Fibroblast of skin of right biceps (primary cell): ENCODE results near the gene EXOC6B.

Experiments
- DNase-seq: peaks from one replicate; pipeline ENCODE4 v3.0.0-alpha.2; 2013

Gene EXOC6B

DNA sequence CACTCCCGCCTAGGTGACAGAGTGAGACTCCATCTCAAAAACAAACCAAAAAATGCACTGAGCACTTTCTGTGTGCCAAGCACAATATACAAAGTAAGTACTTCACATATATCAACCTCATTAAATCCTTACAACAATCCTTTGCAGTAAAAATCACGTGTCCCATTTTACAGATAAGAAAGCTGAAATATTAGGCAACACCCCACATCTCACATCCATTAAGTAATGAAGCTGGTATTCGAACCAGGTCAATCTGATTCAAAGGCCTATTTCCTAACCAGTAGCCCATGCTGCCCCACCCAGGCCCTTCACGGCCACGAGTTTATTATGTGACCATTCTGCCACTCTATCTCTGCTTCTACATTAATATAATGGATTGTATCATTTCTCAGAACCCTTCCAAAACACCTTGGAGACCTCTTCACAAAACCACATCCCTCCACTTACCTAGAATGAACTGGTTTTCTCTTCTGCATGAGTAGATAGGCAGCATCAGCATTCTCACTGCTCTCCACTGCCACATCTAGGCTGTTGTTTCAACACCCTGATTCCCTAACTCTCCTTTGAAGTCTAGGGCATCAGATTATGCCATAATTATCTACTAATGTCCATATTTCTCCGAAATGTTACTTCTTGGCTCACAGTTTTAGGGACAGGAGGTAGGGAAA is 3.1 kb upstream of the EXOC6B start:
- no peak for DNase-seq

DNA sequence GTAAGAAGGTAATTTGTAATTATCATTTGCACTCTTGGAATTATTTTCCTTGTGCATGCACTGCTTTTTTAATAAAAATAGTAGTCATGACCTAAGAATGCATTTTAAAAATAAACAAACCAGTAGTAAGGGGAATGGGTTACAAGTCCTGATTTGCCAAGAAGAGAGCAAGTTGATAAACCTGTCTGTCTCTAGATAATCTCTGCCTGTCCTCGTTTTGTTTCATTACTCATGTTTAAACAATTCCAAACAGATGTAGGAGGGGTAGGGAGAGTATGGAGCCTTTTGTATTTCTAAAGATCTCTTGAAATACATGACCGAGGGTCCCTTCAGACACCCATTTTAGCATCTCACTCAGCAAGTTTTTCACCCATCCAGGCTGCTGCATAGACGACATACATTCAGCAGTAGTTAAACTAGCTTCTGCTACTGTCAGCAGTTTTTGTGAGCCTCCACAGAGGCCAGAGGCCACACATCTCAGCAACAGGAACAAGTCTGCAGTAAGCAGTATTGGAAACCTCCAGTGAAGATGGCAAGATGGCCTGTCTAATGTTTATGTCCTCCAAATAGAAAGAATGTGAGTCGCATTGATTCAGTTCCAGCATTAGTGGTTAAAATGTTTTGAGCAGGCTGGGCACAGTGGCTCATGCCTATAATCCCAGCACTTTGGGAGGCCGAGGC is 2.3 kb upstream of the EXOC6B start:
- peak; percentile 64 for DNase-seq

DNA sequence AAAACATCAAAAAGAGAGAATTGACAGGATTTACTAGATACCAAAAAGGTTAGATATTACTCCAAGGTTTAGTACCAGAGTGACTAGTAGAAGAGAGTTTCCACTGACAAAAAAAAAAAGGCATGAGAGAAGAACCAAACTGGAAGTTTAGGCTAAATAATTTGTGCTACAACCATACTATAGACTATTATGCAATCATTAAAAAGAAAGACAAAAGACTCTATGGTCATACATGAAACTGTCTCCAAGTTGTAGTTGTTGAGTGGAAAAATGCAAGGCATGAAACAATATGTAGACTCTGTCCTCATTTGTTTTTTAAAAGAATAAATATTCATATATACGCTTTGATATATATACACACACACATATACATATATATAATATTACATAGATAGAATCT is 1.7 kb upstream of the EXOC6B start:
- no peak for DNase-seq

DNA sequence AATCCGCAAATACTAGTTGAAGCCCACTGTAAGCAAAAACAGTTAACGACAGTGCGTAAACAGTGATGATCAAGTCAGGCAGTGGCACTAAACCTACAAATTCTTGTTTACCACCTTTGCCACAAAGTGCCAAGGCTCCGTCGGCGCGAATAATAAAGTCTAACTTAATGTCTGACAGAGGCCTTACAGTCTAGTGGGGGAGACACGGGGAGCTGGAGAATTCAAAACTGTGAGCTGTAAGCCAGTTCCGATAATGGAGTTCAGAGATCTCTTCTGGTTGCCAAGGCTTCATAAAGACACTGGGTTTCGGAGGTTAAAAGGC is 284 bp upstream of the EXOC6B start:
- no peak for DNase-seq

DNA sequence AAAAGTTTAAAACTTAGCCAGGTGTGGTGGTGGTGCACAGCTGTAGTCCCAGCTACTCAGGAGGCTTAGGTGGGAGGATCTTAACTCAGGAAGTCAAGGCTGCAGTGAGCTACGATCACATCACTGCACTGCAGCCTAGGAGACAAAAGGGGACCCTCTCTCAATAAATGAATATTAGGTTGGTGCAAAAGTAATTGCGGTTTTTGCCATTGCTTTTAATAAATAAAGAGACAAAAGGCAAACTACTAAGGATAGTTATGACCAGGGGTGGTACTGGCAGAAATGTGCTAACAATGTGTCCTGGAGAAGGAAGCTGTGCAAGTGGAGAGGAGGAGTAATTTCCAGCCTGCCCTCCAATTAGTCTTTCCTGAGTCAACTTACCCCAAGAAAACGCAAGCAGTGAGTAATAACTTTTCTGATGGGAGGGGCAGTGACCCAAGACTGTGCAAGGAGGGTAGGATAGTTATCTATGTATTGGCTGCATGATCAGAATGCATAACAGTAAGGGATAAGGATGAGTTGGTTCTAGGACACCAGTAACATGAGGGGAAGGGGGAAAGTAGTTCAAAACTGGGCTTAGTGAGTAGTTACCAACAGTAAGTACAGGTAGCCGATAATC is 1.5 kb downstream of the EXOC6B start:
- DNase-seq, result peak; percentile 66

DNA sequence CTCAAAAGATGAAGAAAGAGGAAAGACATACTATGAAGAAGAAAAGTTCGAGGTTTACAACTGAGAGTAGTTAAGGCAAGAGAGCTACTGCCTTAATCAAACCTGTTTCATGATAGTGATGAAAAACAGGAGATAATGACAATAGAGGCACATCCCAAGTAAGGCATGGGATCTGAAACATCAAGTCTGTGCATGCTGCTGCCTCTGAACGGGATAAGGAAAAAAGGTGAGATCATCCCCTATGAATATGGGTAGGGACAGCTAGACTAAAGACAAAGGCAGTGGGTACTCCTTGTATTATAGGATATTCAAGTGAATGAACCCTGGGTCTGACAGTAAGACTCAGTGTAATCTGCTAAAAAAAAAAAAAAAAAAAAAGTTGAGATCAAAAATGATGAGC is 3.0 kb downstream of the EXOC6B start:
- no peak for DNase-seq

DNA sequence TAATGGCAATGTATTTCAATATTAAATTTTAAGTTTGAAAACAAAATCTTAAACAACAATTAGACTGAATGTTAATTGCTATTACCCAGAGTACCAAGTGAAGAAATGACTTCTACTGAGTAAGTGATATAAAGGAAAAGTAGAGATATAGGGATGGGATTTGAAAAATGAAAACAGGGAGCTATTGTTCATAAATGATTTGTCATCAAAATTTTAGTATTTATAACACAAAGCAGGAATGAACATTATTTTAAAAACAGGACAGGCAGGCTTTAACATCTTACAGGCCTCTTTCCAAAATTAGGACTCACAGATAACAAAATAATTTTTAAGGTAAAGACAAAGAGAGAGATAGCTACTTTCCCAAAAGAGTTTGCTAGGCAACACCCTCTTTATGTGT is 3.9 kb downstream of the EXOC6B start:
- DNase-seq, result no peak

DNA sequence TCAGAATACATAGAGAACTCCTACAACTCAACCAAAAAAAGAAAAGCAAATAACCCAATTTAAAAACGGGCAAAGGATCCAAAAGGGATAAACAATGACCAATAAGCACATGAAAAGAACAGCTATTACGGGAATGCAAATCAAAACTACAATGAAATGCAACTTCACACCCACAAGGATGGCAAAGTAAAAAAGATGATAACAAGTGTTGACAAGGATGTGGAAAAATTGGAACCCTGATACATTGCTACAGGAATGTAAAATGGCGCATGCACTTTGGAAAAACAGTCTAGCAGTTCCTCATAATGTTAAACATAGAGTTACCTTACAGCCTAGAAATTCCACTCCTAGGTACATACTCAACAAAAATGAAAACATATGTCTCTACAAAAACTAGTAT is 4.7 kb downstream of the EXOC6B start:
- no peak for DNase-seq

DNA sequence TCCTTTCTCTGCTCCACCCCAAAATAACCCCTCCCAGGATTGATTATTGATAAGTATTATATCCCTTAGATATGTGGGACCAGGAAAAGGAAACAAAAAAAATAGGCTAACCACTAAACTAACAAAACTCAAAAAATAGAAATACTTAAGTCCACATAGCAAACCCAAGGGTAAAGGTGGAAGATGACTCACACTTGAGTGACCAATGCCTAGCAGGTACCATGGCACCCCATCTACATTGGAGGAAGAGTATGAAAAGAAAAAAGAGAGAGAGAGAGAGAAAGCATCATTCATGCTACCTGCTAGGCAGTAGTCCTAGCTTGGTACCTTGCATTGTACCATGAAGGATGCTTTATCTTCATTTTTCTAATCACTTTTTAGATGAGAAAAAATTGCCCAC is 6.3 kb downstream of the EXOC6B start:
- no peak for DNase-seq

DNA sequence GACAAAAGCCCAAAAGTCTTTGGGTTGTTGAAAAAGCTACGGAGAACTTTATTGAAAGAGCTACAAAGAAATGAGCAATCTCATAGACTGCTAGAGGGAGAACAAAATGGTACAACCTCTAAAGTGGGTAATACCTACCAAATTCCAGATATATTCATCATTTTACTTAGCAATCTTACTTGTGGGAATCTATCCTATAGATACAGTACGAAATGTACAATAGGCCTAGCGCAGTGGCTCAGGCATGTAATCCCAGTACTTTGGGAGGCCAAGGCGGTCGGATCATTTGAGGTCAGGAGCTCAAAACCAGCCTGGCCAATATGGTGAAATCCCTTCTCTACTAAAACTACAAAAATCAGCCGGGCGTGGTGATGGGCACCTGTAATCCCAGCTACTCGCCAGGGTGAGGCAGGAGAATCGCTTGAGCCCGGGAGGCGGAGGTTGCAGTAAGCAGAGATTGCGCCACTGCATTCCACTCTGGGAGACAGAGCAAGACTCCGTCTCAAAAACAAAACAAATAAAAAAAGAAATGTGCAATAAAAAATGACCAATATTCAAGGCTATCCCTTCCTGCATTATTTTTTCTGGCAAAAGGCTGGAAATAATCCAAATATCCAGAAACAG is 10.1 kb downstream of the EXOC6B start:
- DNase-seq, result no peak

DNA sequence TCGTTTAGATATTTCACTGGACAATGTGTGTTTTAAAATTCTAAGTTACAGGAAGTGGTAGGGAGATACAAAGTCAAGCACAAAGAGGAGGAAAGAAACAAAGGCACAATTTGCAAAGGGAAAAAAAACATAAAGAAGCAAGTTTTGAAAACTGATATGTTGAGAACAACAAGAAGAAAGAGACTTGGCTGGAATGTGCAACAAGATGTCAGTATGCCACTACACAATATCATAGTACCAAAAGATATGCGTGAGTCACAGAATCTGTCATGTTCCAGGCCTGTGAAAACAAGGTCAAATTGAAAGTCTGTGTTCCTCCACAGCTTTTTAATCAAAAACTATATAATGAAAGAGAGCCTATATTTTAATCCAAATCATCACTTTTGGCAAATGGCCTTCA is 12.0 kb downstream of the EXOC6B start:
- peak; percentile 40 for DNase-seq

DNA sequence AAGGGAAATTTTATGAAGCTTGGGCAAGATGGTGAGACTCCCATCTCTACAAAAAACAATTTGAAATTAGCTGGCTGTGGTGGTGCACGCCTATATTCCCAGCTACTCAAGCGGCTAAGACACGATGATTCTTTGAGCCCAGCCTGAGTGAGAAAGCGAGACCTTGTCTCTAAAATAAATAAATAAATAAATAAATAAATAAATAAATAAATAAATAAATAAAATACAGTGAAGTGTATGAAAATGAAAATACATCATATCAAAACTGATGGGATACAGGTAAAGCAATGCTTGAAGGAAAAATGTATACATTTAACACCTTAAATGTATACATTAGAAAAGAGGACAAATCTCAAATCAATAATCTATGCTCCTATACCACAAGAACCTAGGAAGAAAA is 15.7 kb downstream of the EXOC6B start:
- DNase-seq, result no peak

DNA sequence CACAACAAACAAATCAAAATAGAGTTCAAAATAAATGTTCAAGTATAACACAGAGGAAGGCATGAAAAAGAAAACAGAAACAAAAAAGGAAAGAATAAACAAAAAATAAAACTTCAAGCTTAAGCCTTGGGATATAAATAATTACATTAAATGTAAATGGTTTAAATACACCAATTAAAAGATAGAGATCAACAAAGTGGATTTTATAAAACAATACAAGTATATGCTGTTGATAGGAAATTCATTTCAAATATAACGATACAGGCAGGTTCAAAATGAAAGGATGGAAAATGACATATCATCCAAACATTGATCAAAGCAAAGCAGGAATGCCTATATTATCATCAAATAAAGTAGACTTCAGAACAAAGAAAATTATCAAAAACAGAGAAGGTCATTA is 16.7 kb downstream of the EXOC6B start:
- no peak for DNase-seq

DNA sequence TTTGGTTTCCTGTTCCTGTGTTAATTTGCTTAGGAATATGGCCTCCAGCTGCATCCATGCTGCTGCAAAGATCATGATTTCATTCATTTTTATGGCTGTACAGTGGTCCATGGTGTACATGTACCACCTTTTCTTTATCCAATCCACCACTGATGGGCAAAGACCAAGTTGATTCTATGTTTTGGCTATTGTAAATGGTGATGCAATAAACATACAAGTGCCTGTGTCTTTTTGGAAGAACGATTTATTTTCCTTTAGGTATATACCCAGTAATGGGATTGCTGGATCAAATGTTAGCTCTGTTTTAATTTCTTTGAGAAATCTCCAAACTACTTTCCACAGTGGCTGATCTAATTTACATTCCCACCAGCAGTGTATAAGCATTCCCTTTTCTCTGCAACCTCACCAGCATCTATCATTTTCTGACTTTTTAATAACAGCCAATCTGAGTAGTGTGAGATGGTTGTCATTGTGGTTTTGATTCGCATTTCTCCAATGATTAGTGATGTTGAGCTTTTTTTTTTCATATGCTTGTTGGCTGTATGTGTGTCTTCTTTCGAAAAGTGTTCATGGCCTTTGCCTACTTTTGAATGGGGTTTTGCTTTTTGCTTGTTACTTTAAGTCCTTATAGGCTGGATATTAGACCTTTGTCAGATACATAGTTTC is 19.4 kb downstream of the EXOC6B start:
- DNase-seq, result peak; percentile 50

DNA sequence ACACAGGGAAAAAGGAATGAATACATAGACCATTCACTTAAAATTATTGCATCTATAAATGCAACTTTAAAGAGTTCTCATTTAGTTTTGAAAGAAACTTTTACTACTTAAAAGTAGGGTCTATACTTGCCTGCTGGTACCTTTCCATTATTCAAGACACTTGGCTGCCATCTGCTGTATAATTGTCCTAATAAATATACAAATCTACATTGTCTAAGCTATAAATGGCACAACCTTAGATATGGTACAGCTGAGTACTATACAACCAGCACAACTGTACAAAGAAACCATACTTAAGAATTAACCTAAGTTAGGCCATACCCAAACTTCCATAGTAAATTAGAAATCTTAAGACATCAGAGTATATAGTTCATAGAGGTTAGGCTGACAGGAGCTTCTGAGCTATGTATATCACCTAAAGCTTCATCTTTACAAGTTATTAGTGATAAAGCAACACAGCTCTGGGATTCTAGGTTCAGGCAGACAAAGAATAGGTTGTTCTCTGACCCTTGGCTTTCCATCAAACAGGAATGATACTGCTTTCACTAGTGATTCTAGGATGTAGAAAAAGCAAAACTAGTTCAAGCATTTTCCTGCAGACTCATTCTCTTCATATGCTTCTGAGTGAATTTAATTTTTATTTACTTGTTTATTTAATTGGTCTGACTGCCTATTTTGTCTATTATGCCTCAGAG is 22.1 kb downstream of the EXOC6B start:
- no peak for DNase-seq

DNA sequence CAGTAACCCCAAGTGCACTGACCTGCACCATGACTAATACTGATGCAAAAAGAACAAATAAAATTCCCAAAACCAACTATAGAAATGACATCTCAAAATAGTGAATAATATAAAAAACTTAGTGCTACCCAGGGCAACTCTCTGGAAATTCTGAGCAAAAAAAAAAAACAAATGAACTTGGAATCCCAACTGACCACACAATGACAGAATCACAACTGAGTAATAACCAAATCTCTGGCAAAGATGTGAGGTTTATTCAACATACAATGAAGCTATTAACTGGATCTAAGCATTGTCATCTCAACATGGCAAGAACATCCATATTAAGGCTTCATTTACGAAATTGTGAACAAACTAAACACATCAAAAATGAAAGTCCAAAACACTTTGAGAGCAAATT is 22.7 kb downstream of the EXOC6B start:
- DNase-seq, result peak; percentile 38

DNA sequence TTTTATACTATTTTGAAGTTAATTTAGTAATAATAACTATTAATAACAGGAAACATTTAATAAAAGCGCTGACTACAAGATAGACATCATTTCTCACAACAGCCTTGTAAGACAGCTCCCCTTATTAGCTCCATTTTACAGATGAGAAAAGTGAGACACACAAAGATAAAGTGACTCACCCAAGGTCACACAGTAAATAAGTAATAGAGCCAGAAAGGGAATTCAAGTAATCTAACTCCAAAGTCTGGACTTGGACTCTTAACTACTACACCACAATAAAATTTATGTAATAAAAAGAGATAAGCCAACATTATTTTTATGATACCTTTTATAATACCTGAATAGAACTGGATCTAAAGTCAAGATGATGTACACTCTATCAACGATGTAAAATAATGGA is 25.3 kb downstream of the EXOC6B start:
- DNase-seq, result no peak

DNA sequence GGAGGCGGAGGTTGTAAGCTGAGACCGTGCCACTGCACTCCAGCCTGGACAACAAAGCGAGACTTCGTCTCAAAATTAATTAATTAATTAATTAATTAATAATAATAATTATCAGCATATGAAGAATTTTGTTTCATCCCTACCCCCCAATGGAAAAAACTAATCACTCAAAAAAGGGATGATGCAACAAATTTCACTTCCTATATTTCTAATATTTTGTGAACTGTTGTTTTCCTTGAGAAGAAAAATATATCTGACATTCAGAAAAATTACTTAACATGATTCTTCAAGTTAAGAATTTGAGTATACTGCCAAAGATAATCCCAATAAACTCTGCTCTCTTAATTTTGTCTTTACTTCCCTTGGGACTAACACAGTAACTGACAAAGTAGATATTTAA is 28.1 kb downstream of the EXOC6B start:
- no peak for DNase-seq

DNA sequence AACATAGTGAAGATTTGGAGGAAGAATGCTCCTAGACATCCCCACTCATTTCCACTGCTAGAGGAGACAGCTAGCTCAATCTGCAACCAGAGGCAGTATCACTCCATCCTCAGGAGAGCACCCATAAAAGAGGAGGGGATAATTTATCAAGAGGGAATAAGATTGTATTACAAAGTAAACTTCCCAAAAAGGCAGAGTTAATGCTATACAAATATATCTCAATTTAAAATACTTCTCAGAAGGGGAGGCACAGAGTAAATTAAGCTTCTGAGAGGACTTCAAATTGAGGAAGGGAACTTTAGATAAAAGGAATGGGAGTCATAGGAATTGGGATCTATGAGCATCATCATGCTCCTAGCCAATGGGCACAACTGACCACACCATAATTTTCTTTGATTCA is 29.1 kb downstream of the EXOC6B start:
- no peak for DNase-seq

DNA sequence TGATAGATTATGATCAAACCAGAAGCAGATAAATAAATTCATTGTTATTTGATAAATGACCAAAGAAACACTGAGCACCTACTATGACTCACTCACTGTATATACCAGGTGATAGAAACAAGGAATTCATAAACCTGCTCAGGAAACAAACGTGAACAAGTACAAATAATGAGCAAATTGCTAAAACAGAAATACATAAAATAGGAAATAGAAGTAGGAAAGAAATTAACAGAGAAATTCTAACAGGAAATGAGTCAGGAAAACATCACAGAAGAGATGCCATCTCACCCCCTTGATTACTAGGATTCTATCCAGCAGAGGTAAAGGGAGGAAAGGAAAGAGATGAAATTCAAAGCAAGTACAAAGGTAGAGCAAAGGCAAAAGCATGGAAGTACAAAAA is 31.3 kb downstream of the EXOC6B start:
- no peak for DNase-seq

DNA sequence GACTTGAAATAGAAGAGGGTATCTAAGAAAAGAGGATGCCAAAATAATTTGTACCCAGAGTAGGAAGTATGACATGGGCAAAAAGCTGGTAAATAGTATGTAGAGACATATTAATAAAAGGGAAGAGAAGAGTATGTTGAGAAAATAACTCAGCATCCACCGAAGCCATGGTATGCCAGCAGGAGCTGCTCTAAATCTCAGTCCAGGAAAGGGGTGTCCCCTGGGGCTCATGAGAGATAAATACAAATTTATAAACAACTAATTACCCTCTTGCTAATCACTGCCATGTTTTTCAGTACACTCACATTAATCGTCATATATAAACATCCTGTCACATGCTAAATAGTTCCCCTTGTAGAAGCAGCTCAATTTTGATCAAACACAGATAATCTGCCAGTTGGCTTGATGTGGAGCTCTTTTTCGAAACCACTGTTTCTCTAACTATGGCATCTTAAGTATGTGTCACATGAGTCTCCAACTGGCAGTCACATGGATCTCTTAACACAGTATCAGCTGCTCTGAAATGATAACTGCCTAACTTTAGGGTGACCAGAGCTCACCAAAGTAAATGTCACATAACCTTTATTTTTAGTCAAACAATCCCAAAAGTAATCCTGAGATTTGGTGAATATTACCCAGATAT is 31.9 kb downstream of the EXOC6B start:
- peak; percentile 31 for DNase-seq

DNA sequence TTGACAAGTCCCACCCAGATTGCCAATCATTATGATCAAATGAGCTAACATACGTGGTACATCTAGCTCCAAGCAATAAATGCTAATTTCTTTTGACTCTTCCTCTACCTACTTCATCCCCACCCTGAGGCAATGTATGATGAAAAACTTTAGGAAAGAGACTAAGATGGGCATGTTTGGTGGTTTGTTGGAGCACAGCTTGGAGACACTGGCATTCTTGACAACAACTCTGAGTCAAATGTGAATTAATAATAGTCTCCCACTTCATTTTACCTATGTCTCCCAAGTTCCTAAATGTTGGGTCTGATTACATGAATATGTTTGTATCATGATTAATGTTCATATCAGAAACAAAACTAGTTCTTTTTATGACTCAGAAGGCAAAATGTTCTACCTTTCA is 36.6 kb downstream of the EXOC6B start:
- DNase-seq, result no peak

DNA sequence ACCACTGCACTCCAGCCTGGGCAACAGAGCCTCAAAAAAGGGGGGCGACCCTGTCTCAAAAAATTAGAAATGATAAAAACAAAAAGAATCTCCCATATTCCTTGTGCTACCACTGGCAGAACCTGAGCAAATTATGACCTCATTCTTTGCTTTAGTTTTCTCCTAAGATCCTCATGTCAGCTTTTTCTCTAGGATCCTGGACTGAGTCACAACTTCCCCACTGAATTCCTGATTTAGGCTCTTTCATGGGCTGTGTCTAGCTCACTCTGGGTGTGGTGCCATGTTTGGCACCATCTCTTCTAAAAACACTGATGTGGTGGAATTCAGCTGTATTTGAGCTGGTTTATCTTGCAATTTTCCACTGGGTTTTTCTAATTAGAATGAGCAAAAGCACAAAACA is 37.1 kb downstream of the EXOC6B start:
- peak; percentile 57 for DNase-seq
